Effector memory CD4-positive, alpha-beta T cell (primary cell): Measurements from ENCODE around the gene GSC2.

Experiments used
- DNase-seq, 3 donors: peaks; one replicate each; pipeline ENCODE4 v3.0.0-alpha.2; 2020
- H3K27ac ChIP-seq: 2 replicates; pipeline ENCODE4 v1.7.0; 2013; ENCODE audit warnings: mild to moderate bottlenecking, low read length, moderate library complexity; ENCODE audit not compliant: insufficient read depth, poor library complexity, severe bottlenecking
- H3K27me3 ChIP-seq: replicated peaks from 2 replicates; pipeline ENCODE4 v1.7.0; 2013; ENCODE audit warnings: mild to moderate bottlenecking, low read length; ENCODE audit not compliant: insufficient read depth, control insufficient read depth, poor library complexity, severe bottlenecking
- H3K36me3 ChIP-seq: 2 replicates; pipeline ENCODE4 v1.7.0; 2013; ENCODE audit warnings: mild to moderate bottlenecking, low read length, moderate library complexity; ENCODE audit not compliant: control insufficient read depth, insufficient read depth
- H3K4me1 ChIP-seq: 2 replicates; pipeline ENCODE4 v1.7.0; 2013; ENCODE audit warnings: low read length, mild to moderate bottlenecking; ENCODE audit not compliant: control insufficient read depth, insufficient read depth, poor library complexity, severe bottlenecking
- H3K4me3 ChIP-seq: 2 replicates; pipeline ENCODE4 v1.7.0; 2013; ENCODE audit warnings: low read length, low read depth, mild to moderate bottlenecking; ENCODE audit not compliant: insufficient read depth, poor library complexity, severe bottlenecking
- H3K9me3 ChIP-seq: 2 replicates; pipeline ENCODE4 v1.7.0; 2013; ENCODE audit warnings: mild to moderate bottlenecking, low read length, moderate library complexity; ENCODE audit not compliant: control insufficient read depth

GSC2 gene

DNA sequence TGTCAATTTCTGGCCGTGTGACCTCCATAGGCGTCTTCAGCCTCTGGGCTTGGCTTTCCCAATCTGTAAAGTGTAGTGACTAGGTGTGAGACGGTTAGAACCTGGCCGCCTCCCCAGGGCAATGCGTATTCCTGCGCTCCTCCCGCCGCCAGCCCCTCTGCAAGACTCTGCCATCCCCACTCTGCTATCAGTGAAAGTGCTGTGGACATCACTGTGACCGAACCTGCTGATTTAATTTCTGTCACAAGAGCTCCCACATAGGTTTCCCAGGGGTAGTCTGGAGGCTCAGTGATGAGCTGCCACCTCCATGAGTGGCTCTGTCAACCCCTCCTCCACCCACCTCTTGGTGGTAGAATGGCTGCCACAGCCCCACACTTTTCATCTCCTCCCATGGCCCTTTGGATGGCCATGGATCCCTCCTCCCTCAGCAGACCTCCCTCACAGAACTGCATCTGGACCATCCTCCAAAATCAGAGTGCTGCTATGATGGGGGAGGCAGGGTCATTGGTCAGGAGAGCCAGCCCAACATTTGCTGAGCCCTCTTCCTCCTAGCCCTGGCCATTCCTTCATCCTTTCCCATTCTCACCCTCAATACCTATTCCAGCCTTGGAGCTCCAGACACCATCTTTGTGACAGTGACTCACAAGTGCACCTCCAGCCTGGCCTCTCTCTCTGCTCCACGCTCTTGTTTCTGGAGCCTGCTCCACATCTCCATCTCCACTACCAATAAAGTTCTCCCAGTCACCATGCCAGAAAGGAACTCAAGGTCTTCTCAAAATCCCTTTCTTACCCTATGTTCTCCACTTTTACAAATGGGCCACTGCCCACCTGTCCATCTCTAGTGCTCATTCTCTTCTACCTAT lies 1.5 kb upstream of the GSC2 start:
- no peaks in the 10 kb centered on the region for H3K36me3 ChIP-seq
- H3K4me1 ChIP-seq, result peaks cover 15% of the 10 kb centered on the region
- H3K9me3 ChIP-seq, result no peaks in the 10 kb centered on the region
- H3K27me3 ChIP-seq, result peaks cover 36% of the 10 kb centered on the region
- H3K27ac ChIP-seq, result no peak overlapping the region
- no peak overlapping the region for H3K4me3 ChIP-seq
- no peak for DNase-seq

DNA sequence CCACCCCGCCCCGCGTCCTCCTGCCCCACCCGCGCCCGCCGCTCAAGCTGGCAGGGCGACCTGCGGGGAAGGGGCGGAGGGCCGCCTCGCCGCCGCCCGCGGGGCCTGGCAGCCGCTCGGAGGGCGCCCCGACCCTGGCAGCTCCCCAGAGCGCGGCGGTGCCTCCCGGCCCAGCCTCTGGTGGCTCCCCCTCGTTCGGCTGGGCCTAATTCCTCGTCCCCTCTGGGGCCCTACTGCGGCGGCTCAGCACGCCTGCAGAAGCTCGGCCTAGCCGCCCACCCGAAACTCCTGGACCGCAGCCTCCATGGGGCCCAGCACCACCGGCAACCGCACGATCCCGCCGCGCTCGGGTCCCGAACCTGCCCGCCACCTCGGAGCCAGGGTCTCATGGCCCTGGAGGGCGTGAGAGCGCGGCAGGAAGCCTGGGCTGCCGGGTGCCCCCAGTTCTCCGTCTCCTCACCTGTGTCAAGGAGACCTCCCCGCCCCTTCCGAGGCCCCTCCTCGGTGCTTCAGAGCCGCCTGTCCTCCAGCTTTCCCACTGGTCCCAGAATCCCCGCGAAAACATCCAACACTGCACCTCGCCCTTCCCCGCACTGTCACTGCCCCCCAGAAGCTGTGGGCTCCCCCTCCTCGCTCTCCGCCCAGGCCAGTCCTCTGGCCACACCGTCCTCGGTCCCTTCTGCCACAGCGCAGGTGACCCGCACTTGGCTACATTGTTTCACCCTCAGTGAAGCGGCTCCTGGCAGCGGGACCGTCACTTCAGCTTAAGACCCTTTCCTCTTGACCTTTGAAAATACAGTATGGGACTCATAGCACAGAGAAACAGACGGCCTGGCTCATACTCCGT lies 613 bp upstream of the GSC2 start:
- Histone ChIP-seq H3K4me3 (no peak overlapping the region), H3K4me1 (peaks cover 15% of the 10 kb centered on the region), H3K27ac (no peak overlapping the region), H3K9me3 (no peaks in the 10 kb centered on the region), H3K27me3 (peaks cover 36% of the 10 kb centered on the region), H3K36me3 (no peaks in the 10 kb centered on the region)
- no peak for DNase-seq

DNA sequence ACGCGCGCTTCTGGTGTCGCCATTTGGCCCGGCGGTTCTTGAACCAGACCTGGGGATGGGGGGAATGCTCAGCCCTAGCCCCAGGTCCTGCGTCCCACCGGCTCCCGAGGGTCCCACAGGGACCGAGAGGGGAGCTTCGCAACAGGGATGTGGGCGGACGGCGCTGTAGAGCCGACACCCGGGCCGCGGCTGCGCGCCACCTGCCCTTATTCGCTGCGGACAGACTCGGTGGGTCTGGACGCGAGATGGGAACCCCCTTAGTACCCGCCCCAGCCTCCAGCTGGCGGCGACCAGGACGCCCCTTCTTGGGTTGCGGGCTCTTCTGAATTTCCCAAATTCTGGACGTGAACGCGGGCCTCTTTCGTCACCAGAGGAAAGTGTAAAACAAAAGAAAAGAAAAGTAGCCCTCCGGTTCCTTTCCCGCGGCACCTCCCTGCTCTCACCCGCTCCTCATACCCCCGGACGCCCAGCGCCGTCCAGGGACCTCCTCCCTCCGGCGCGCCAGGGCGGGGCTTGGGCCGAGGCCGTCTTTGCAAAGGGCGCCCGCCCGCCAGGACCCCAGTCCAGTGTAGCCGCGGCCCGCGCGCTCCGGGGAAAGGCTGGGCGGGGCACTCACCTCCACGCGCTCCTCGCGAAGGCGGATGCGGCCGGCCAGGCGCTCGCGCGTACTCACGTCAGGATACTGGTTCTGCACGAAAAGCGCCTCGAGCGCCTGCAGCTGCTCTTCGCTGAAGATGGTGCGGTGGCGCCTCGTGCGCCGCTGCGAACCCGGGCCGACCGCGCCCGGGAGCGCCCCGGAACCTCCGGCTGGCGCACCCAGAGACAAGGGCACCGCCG lies 827 bp downstream of the GSC2 start:
- DNase-seq, result peak in 1 of 3 donors; percentile 11
- Histone ChIP-seq H3K27me3 (peaks cover 36% of the 10 kb centered on the region), H3K9me3 (no peaks in the 10 kb centered on the region), H3K27ac (no peak overlapping the region), H3K4me3 (peak overlapping the region; percentile 32), H3K36me3 (no peaks in the 10 kb centered on the region), H3K4me1 (peaks cover 15% of the 10 kb centered on the region)

DNA sequence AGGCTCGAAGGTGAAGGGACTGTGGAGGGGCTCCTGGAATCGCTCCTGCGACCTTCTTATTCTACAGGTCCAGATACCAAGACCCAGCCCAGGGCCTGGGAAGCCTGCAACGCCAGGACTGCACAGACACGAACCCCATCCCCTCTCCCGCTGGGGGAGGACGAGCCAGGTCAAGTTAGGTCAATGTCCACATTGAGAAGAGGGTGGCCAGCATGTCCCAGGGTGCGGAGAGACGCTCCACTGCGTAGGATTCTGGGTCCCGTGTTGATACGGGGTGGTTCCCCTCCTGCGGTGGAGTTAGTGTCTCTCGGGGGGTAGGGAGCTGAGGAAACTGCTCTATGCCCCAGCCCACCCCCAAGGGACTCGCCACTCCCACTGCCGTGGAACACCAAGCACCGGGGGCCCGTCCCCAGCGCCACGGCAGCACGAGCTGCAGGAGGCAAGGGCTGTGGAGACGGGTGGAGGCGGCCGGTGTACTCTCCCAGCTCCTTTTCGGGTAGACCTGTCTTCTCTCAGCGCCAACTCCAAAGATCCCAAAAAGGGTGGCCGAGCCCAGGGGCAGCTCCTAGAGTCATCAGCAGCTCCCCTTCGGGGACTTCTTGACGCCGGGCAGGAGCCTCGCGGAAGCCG lies 1.6 kb downstream of the GSC2 start:
- Histone ChIP-seq H3K36me3 (no peaks in the 10 kb centered on the region), H3K9me3 (no peaks in the 10 kb centered on the region), H3K4me1 (peaks cover 19% of the 10 kb centered on the region), H3K27me3 (peaks cover 33% of the 10 kb centered on the region), H3K27ac (no peak overlapping the region), H3K4me3 (no peak overlapping the region)
- DNase-seq, result no peak

GRCh38 chr22:19147195-19147780 lies 2.8 kb downstream of the GSC2 start:
- Histone ChIP-seq H3K9me3 (no peaks in the 10 kb centered on the region), H3K27ac (no peak overlapping the region), H3K36me3 (peaks cover 2% of the 10 kb centered on the region), H3K27me3 (peaks cover 28% of the 10 kb centered on the region), H3K4me3 (no peak overlapping the region), H3K4me1 (peaks cover 24% of the 10 kb centered on the region)
- DNase-seq, result no peak

GRCh38 chr22:19146215-19146968 lies 3.7 kb downstream of the GSC2 start:
- Histone ChIP-seq H3K4me3 (no peak overlapping the region), H3K27ac (no peak overlapping the region), H3K27me3 (peaks cover 20% of the 10 kb centered on the region), H3K9me3 (no peaks in the 10 kb centered on the region), H3K4me1 (peaks cover 24% of the 10 kb centered on the region), H3K36me3 (peaks cover 8% of the 10 kb centered on the region)
- no peak for DNase-seq

GRCh38 chr22:19143967-19144400 lies 6.1 kb downstream of the GSC2 start:
- H3K4me1 ChIP-seq, result peaks cover 11% of the 10 kb centered on the region
- H3K4me3 ChIP-seq, result peak overlapping the region; percentile 82
- peaks cover 5% of the 10 kb centered on the region for H3K27me3 ChIP-seq
- peaks cover 30% of the 10 kb centered on the region for H3K36me3 ChIP-seq
- DNase-seq, result peak in 1 of 3 donors; percentile 24
- peak overlapping the region; percentile 82 for H3K27ac ChIP-seq
- no peaks in the 10 kb centered on the region for H3K9me3 ChIP-seq

GRCh38 chr22:19143212-19143611 lies 6.9 kb downstream of the GSC2 start:
- H3K9me3 ChIP-seq, result no peaks in the 10 kb centered on the region
- peaks cover 9% of the 10 kb centered on the region for H3K4me1 ChIP-seq
- peaks cover 38% of the 10 kb centered on the region for H3K36me3 ChIP-seq
- H3K4me3 ChIP-seq, result no peak overlapping the region
- no peak overlapping the region for H3K27ac ChIP-seq
- H3K27me3 ChIP-seq, result no peaks in the 10 kb centered on the region
- no peak for DNase-seq
